H54 (cell line): ENCODE data around the gene TTLL9.

Experiments used
- DNase-seq: peaks from one replicate; pipeline ENCODE4 v3.0.0; 2011; ENCODE audit warnings: low spot score, mixed read lengths; ENCODE audit not compliant: insufficient read length
- FAIRE-seq: peaks from 3 replicates; lab custom pipeline; 2011; peaks lifted over from hg19 to GRCh38; lab: Jason Lieb, UNC
- POLR2A ChIP-seq: IDR thresholded peaks from 2 replicates; pipeline ENCODE4 v1.6.1; 2011; ENCODE audit warnings: low read depth, mild to moderate bottlenecking, low read length

The TTLL9 gene

GRCh38 chr20:31859266-31859997 is 11.0 kb upstream of the TTLL9 start:
- TF ChIP-seq POLR2A = no peak
- DNase-seq (no peak), FAIRE-seq (no peak)

DNA sequence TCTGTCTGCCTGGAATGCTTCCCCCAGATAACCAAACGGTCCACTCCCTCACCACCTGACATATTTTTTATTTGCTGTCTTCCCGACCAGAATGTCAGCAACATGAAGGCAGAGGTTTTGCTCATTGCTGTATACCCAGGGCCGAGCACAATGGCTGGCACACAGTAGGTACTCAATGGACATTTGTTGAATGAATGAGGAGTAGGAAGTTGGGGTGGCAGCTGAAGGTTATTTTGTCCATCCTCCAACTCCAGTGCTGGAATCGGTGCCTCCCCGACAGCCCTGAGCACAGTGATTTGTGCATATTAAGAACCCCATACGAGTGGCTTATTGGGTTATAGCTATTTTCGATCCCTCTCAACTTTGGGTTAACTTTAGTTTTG is 10.4 kb upstream of the TTLL9 start:
- FAIRE-seq (no peak), DNase-seq (no peak)

DNA sequence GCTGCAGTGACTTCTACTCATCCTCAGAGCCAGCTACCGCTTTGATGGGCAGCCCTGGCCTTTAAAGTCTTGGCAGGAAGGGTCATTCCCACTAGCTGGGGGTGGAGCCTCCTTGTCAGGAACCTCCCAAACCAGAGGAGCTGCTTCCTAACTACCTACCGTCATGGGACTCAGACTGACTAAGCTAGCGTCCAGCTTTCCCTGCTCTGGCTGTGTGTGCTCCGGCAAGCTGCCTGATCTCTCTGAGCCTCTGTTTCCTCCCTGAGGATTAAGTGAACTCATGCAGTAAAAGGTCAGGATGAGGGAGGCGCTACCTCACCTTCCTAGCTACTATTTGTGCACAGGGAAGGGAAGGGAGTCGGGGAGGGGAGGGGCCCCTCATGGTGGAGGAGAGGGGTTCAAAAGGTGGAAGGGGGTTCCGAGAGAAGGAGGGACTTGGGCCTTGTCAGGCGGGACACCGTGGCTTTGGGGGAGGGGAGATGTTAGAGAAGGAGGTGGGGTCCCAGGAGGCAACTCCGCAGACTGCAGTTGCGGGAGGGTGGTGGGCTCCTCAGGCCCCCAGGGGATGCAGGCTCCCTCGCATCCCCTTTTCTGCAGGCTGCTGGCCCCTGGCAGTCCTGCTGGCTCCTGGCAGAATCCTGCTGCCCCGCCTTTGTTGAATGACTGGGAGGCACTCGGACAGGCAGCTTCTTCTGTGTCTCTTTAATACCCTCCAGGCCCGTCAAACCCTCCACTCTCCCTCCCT is 9.9 kb upstream of the TTLL9 start:
- TF ChIP-seq POLR2A = no peak
- FAIRE-seq = no peak
- DNase-seq = peak; percentile 87

More for the DNA sequence above, 10.4 kb upstream of the TTLL9 start:
- no peak for TF ChIP-seq POLR2A

DNA sequence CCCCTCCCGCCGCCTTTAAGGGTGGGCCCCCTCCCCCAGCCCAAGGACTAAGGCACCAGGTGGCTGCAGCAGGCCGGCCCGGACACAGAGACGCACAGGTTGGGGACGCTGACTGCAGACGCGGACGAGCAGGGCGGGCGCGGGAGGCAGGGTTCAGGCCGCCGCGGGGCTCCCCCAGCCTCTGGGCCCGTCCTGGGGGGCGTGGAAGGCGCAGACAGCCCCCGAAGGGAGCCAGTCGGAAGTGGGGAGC is 9.4 kb upstream of the TTLL9 start:
- no peak for DNase-seq
- no peak for TF ChIP-seq POLR2A
- no peak for FAIRE-seq

DNA sequence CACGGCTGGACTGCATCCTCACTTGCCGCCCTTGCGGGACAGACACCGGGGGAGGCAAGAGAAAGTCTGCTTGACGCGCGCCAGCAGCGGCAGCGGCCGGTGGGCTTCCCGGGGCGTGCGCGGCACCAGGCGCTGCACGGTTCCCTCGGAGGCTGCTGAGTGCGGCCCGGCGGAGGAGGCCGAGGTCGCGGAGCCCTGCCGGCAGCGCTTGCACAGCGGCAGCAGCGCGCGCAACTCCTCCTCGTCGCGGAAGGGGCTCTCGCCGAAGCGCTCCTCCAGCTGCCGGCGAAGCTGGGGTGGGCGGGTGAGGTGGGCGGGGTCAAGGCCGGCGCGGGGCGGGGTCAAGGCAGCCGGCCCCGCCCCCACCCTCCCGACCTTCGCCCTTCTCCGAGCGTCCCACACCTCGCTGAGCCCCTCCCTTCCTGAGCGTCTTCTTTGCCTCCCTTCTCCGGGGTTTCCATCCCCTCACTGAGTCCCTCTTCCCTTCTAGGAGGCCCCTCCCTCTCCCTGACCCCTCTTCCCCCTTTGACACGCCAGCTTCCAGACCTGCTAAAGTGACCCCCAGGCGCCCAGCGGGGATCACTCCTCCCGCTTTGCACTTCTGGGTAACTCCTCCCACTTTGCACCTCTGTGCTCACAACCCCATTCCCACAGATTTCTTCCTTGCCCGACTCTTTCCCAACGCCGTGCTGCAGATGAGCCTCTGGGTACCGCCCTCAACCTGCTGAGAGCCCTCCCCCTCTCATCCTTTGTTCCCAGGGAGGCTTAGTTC is 8.9 kb upstream of the TTLL9 start:
- no peak for FAIRE-seq

DNA sequence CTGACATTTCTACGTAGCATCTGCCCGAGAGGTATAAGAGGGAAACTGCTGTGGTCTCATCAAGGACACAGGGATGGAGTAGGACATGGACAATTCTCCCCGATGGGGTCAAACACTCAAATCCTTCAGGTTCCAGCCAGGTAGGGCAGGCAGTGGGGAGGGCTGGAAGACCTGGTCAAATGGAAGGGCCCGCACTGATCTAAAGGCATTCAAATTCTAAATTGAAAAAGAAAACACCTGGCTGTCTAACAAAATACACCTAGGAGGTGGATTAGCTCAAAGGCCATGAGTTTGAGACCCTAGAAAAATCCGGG is 8.3 kb upstream of the TTLL9 start:
- FAIRE-seq (no peak), DNase-seq (no peak)
- TF ChIP-seq POLR2A = no peak

More for the DNA sequence above, 8.9 kb upstream of the TTLL9 start:
- TF ChIP-seq POLR2A = no peak
- DNase-seq = no peak

GRCh38 chr20:31862506-31862905 is 7.9 kb upstream of the TTLL9 start:
- no peak for TF ChIP-seq POLR2A
- FAIRE-seq = no peak
- no peak for DNase-seq

DNA sequence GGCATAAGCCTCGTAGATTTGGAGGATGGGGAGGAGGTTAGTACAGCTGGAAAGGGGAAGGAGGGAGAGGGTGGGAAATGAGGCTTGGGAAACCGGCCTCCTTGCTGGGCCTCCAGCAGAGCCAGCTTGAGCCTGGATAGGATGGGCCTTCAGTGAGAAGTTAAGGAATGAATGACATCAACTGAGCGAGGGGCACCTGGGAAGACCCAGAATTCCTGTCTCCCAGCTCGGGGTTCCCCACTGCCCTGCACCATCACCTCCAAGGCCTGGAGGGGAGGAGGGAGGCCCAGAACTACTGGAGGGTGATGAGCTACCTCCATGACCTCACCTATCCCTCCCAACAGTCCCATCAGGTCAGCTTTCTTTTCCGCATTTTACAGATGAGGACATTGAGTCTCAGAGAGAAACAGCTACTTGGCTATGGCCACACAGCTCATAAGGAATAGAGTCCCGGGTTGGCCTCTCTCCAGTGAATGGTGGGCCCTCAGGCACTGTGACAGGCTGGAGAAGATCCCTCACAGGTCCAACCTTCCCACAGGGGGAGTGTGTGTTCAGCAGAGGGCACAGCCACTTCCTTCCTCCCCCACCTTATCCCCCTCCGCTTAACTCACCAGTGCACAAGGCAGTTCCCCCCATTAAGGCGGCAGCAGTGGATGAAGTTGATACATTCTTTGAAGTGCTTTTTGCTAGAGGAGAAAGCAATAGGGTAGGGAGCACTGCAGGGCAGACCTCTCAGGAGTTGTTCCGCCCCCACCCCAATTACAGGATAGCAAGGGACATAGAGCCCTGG is 6.9 kb upstream of the TTLL9 start:
- FAIRE-seq (no peak), DNase-seq (no peak)
- TF ChIP-seq POLR2A = no peak

- no peak for DNase-seq
Observed at GRCh38 chr20:31864521-31865400, 5.7 kb upstream of the TTLL9 start.

DNA sequence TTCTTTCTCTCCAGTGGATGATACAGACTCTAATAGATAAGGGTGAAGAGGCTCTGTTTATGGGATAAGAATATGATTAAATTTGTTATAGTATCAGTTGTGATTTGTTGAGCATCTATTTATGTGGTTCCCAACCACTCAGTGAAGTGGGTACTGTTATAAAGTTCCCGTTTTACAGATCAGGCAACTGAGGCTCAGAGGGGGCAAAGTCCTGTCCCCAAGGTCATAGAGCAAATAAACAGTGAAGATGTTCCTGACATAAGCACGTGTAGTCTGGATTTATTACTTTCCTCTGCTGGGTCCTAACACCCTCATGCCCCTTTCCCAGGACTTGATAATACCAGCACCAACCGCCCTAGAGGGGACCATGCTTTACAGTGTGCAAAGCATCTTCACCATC is 4.2 kb upstream of the TTLL9 start:
- FAIRE-seq = no peak
- TF ChIP-seq POLR2A = no peak
- DNase-seq = no peak

More at GRCh38 chr20:31864521-31865400, 5.7 kb upstream of the TTLL9 start:
- no peak for TF ChIP-seq POLR2A
- no peak for FAIRE-seq

- TF ChIP-seq POLR2A = no peak
- no peak for FAIRE-seq
- DNase-seq = no peak
Observed at GRCh38 chr20:31868853-31869672, 1.4 kb upstream of the TTLL9 start.

DNA sequence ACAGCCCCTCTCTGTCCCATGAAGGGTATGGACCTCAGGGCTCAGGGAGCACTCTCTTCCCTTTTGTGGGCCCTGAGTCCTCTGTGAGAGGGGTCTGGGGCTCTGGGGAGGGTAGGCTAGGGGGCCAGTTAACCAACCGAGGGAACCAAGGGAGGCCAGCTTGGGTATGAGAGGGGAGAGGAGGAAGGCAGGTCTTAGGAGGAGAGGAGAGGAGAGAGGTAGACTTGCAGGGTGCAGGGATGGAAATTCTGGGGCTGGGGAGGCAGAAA is 827 bp upstream of the TTLL9 start:
- DNase-seq = no peak
- no peak for TF ChIP-seq POLR2A
- no peak for FAIRE-seq
